ENCODE results near the gene RTN4IP1. TPM values are rescaled to one million over a fixed set of nuclear protein-coding genes. Genes with fewer than 3 reads are reported as not detected.

The RTN4IP1 gene
- total RNA-seq, 1 experiment from 2014 or later, result 12.5 TPM

GRCh38 chr6:106622412-106622811, 6.9 kb downstream of the RTN4IP1 start:
- Histone ChIP-seq H2AFZ (ENCODE audit: low read length) (no peak overlapping the region), H3K79me1 (ENCODE audit: insufficient read depth, low read depth, low read length, poor library complexity, severe bottlenecking) (no peaks in the 10 kb centered on the region), H3K79me2 (ENCODE audit: insufficient read depth, low read length) (no peaks in the 10 kb centered on the region), H2AK5ac (ENCODE audit: insufficient read length, low read length) (no peak overlapping the region), H4K5ac (ENCODE audit: insufficient read length, low read depth, low read length) (no peak overlapping the region), H4K20me1 (ENCODE audit: control insufficient read depth, insufficient read depth, insufficient read length) (no peaks in the 10 kb centered on the region), H3K27me3 (ENCODE audit: insufficient read depth, low read length) (no peaks in the 10 kb centered on the region), H3K4me2 (ENCODE audit: insufficient read depth, insufficient read length, low read length) (no peak overlapping the region), H3K23me2 (ENCODE audit: insufficient read length, low read depth, low read length, poor library complexity, severe bottlenecking) (no peaks in the 10 kb centered on the region), H2BK15ac (ENCODE audit: low read depth, low read length) (no peak overlapping the region), H3K27ac (ENCODE audit: insufficient read length, low read depth, low read length) (no peak overlapping the region), H2BK12ac (ENCODE audit: insufficient read length, low read depth, low read length) (no peak overlapping the region), H4K8ac (replicated peaks; ENCODE audit: insufficient read length, low read depth, low read length) (no peak overlapping the region), H3T11ph (ENCODE audit: low read length) (no peak overlapping the region), H3K18ac (ENCODE audit: insufficient read length, low read depth, low read length) (no peak overlapping the region), H3K4me1 (ENCODE audit: insufficient read depth, low read length) (peaks cover 4% of the 10 kb centered on the region; the same call in 1 of the 2 replicates), H3K14ac (ENCODE audit: insufficient read depth, low read length) (no peak overlapping the region), H2BK5ac (ENCODE audit: insufficient read length, low read length) (no peak overlapping the region), H3K4ac (ENCODE audit: low read depth, low read length) (no peak overlapping the region), H2BK120ac (ENCODE audit: low read depth, low read length, poor library complexity, severe bottlenecking) (no peak overlapping the region), H3K23ac (ENCODE audit: insufficient read length, low read depth, low read length) (no peak overlapping the region), H4K91ac (ENCODE audit: insufficient read length, low read depth, low read length) (no peak overlapping the region), H3K9ac (ENCODE audit: extremely low read depth, insufficient read length, low read length) (no peak overlapping the region), H2BK20ac (ENCODE audit: low read depth, low read length, poor library complexity, severe bottlenecking) (no peak overlapping the region), H3K56ac (ENCODE audit: insufficient read length, low read depth, low read length) (no peak overlapping the region), H3K9me3 (ENCODE audit: control insufficient read depth, low read depth, low read length) (peaks cover 7% of the 10 kb centered on the region)
- H3K27me3 Mint-ChIP-seq (ENCODE audit: low read depth), result no peaks in the 10 kb centered on the region; the same call in 1 of the 2 replicates
- TF ChIP-seq CTCF (conservative IDR thresholded peaks at IDR 0.05), result no peak
- H3K27ac Mint-ChIP-seq, result no peak overlapping the region
- peaks cover 14 to 18% of the 10 kb centered on the region in 2 experiments for H3K9me3 Mint-ChIP-seq
- no peak overlapping the region for H3K4me3 Mint-ChIP-seq
- DNase-seq, result no peak
- peaks cover 21 to 48% (median 38%) of the 10 kb centered on the region in 3 experiments for H3K36me3 Mint-ChIP-seq (ENCODE audit: insufficient read depth in 1 of 3, low read depth in 3 of 3)
- WGBS (ENCODE audit: extremely low coverage, insufficient read length, low lambda C conversion rate), result no CpG with 5 or more reads among the region's 8 CpGs
- H3K4me1 Mint-ChIP-seq, result peaks cover 35 to 40% of the 10 kb centered on the region in 2 experiments

Measured in H9 (cell line).